Measurements from ENCODE around the gene MICOS13. TPM values are rescaled to one million over a fixed set of nuclear protein-coding genes. Genes with fewer than 3 reads are reported as not detected.

Gene MICOS13
- total RNA-seq, 4 donors from 2014 or later, result 46.4 to 70.0 (median 59.3) TPM

- Histone ChIP-seq H3K4me3 (no peak overlapping the region), H3K9me3 (no peaks in the 10 kb centered on the region), H3K4me1 (peaks cover 17 to 32% (median 24%) of the 10 kb centered on the region in 4 donors), H3K27me3 (no peaks in the 10 kb centered on the region), H3K36me3 (peaks cover 64 to 99% (median 96%) of the 10 kb centered on the region in 4 donors), H3K27ac (replicated peaks in 1 of 4) (no peak overlapping the region)
- 85% methylated on average over 23 of the region's 42 CpGs for WGBS
- intact Hi-C loops (cut with DNase I), result no loop called here
- TF ChIP-seq EP300 (IDR thresholded peaks at IDR 0.05) (no peak), CTCF (IDR thresholded peaks at IDR 0.05) (no peak), POLR2A (IDR thresholded peaks at IDR 0.05; ENCODE audit: low read depth) (no peak), POLR2AphosphoS5 (IDR thresholded peaks at IDR 0.05) (no peak)
- DNase-seq (ENCODE audit: extremely low spot score), result no peak
Observed at GRCh38 chr19:5696196-5697021, 16.1 kb upstream of the MICOS13 start.

GRCh38 chr19:5695649-5696195, 15.4 kb upstream of the MICOS13 start:
- Histone ChIP-seq H3K36me3 (peaks cover 64 to 92% (median 90%) of the 10 kb centered on the region in 4 donors), H3K9me3 (no peaks in the 10 kb centered on the region), H3K4me1 (peaks cover 22 to 39% (median 31%) of the 10 kb centered on the region in 4 donors), H3K4me3 (no peak overlapping the region), H3K27me3 (no peaks in the 10 kb centered on the region), H3K27ac (replicated peaks in 1 of 4) (no peak overlapping the region)
- intact Hi-C loops (cut with DNase I), result no loop called here
- TF ChIP-seq POLR2AphosphoS5 (IDR thresholded peaks at IDR 0.05), result no peak
- WGBS, result 69% methylated on average over 6 of the region's 28 CpGs
- no peak for DNase-seq (ENCODE audit: extremely low spot score)

- Histone ChIP-seq H3K4me3 (no peak overlapping the region), H3K4me1 (peaks cover 22 to 42% (median 32%) of the 10 kb centered on the region in 4 donors), H3K27me3 (no peaks in the 10 kb centered on the region), H3K9me3 (no peaks in the 10 kb centered on the region), H3K36me3 (peaks cover 58 to 86% (median 83%) of the 10 kb centered on the region in 4 donors), H3K27ac (replicated peaks in 1 of 4) (no peak overlapping the region)
- intact Hi-C loops (cut with DNase I), result no loop called here
- DNase-seq (ENCODE audit: extremely low spot score), result no peak
- no peak for TF ChIP-seq POLR2AphosphoS5 (IDR thresholded peaks at IDR 0.05)
- no peak for TF ChIP-seq POLR2A (IDR thresholded peaks at IDR 0.05; ENCODE audit: low read depth)
- TF ChIP-seq EP300 (IDR thresholded peaks at IDR 0.05), result no peak
- TF ChIP-seq CTCF (IDR thresholded peaks at IDR 0.05), result no peak
- WGBS, result 89% methylated on average over 5 of the region's 8 CpGs
Observed at GRCh38 chr19:5694956-5695648, 14.8 kb upstream of the MICOS13 start.

GRCh38 chr19:5694167-5694955, 14.0 kb upstream of the MICOS13 start:
- H3K4me3 ChIP-seq, result no peak overlapping the region
- H3K27ac ChIP-seq (replicated peaks in 1 of 4), result no peak overlapping the region
- peaks cover 22 to 48% (median 36%) of the 10 kb centered on the region in 4 donors for H3K4me1 ChIP-seq
- TF ChIP-seq EP300 (IDR thresholded peaks at IDR 0.05) (no peak), POLR2A (IDR thresholded peaks at IDR 0.05; ENCODE audit: low read depth) (no peak), CTCF (IDR thresholded peaks at IDR 0.05) (no peak), POLR2AphosphoS5 (IDR thresholded peaks at IDR 0.05) (no peak)
- DNase-seq (ENCODE audit: extremely low spot score), result no peak
- H3K27me3 ChIP-seq, result no peaks in the 10 kb centered on the region
- peaks cover 53 to 78% (median 76%) of the 10 kb centered on the region in 4 donors for H3K36me3 ChIP-seq
- H3K9me3 ChIP-seq, result no peaks in the 10 kb centered on the region
- intact Hi-C loops (cut with DNase I), result no loop called here
- 92% methylated on average over 41 of the region's 45 CpGs for WGBS

Measured in esophagus muscularis mucosa (tissue), 4 donors.